GM19328 (cell line): ENCODE data around the gene FKBP6.
"Not testable (repeated sequence)": the region's sequence is repeated elsewhere in the genome, so short reads cannot be mapped to it uniquely, and the experiment has no call there.

ENCODE experiments used
- ATAC-seq: cut with Tn5 transposase; IDR thresholded peaks from one replicate; pipeline ENCODE4 v1.9.1; 2021; ENCODE audit warnings: mild to moderate bottlenecking, moderate library complexity; ENCODE audit not compliant: unreplicated experiment

FKBP6 gene

DNA sequence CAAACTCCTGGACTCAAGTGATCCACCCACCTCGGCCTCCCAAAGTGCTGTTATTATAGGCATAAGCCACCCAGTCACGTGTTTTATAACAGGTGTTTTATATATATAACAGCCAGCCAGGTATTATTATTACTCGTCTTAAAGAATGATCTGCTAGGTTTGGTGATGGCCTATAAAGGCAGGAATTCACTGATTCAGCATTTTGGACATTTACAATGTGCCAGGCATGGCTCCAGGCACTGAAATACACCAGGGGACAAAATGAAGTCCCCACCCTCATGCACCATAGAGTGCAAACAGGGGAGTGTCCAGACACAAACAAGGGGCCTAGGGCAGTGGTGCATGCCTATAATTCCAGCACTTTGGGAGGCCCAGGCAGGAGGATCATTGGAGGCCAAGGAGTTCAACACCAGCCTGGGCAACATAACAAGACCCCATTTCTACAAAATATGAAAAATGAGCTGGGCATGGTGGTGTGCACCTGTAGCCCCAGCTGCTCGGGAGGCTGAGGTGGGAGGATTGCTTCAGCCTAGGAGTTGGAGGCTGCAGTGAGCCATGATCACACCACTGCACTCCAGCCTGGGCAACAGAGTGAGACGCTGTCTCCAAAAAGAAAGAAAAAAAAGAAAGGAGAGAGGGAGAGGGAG is 4.4 kb upstream of the FKBP6 start:
- not testable (repeated sequence) for ATAC-seq

DNA sequence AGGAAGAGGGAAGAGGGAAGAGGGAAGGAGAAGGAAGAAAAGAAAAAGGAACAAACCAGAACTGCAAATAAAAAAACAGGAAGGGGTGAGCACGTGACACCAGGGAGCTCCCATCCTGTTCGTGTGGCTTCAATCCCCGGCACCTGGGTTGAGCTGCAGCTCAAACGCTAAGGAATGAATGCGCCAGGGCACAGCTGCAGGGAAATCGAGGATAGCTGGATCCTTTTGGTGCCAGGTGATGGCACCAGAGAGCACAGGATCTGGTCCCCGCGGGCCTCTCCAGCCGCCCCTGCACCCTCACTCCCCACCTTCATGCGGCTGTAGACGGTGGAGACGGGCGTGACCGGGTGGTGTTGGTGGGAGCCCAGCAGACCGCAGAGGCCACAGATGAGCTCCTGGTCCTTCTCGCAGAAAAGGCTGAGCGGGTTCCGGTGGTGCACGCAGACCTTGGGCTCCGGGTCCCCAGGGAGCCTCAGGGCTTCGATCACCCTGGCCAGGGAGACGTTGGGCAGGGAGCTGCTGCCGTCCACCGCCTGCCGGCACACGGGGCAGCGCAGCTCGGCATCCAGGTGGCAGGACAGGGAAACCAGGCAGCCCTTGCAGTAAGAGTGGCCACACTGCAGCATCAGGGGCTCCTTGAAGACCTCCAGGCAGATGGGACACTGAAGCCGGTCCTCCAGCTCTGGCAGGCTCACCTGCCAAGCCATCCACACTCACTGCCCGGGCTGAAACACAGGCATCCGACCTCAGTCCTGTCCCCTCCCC is 3.7 kb upstream of the FKBP6 start:
- ATAC-seq = not testable (repeated sequence)

- not testable (repeated sequence) for ATAC-seq
Measured at GRCh38 chr7:73325424-73325823, 2.5 kb upstream of the FKBP6 start.

DNA sequence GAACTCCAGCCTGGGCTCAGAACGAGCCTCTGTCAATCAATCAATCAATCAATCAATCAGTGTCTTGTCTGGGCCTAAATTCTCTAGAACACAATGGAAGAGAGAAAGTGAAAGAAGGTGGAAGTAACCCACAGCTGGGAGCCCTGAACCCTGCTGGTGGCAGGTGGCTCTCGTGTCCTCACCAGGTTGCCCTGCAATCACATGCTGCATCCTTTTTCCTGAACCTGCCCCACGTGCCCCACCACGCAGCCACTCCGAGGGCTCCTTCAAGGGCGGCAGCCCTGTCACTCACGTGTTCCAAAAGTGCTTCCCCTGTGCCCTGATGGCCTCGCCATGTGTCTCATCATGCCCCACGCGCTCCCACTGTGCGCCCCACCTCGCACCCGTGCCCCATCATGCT is 512 bp upstream of the FKBP6 start:
- not testable (repeated sequence) for ATAC-seq

GRCh38 chr7:73328696-73329095 is 735 bp downstream of the FKBP6 start:
- ATAC-seq = no peak

DNA sequence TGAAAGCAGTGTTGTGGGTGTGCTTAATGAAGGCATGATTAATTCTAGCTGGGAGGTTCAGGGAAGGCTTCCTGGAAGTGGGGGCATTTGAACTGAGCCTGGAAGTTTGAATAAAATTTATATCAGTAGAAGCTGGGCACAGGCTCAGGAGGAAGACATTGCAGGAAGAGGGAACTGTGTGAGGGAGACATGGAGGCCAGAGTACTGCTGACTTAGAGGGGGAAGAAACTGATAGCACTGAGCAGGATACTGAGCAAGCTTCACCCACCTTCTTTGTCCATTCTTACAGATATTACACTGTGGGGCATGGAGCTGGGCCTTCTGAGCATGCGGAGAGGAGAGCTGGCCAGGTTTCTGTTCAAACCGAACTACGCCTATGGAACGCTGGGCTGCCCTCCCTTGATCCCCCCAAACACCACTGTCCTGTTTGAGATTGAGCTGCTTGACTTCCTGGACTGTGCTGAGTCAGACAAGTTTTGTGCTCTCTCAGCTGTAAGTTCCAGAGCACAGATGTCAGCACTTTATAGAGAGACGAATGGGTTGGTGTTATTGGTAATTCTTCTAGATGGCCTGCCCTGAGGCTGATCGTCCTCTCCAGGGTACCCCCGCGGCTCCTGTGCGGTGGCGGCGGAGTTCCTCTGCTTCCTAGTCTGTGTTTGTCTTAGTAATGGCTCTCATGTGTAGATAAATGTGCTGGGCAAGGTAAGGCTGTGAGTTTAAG is 2.1 kb downstream of the FKBP6 start:
- ATAC-seq = no peak

DNA sequence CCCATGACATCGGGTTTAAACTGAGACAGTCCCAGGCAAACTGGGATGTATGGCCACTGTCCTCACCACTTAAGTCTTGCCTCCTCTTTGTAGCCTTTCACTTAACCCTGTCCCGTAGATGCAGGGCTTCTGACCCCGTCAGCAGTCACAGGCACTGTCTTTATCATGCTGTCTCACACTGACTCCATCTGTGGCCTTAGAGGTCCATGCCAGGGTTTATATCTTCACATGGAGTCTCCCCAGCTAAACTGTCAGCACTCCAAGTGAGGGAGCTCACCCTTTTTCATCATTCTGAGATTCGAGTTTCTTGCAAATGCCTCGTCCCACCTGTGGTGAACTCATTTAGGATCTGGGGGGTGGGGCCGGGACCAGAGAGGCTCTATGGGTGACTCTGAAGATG is 2.8 kb downstream of the FKBP6 start:
- ATAC-seq = no peak

- ATAC-seq = no peak
Measured at GRCh38 chr7:73332447-73332846, 4.5 kb downstream of the FKBP6 start.

DNA sequence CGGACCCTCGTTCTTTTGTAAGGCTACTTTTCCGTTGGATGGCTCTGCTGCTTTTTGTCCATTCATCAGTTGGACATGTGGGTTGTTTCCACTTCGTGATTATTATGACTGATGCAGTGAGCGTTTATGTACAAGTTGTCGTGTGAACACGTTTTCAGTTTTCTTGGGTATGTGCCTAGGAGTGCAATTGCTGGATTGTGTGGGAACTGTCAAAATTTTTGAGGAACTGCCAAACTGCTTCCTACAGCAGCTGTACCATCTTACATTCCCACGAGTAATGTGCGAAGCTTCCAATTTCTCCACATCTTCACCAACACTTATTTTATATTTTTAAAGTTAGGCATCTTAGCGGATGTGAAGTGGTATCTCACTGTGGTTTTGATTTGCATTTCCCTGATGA is 10.4 kb downstream of the FKBP6 start:
- no peak for ATAC-seq

DNA sequence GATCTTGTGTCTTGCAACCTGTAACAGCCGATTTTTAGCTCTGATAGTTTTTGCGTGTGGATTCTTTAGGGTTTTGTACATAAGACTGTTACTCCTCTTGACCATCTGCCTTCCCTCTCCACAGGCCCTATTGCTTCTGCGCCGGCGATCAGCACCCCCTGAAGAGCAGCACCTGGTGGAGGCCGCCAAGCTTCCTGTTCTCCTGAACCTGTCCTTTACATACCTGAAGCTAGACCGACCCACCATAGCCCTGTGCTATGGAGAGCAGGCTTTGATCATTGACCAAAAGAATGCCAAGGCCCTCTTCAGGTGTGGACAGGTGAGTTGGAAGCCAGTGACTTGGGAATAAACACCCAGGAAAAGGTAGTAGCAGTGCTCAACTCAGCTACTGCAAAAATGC is 12.6 kb downstream of the FKBP6 start:
- ATAC-seq = no peak

- ATAC-seq = no peak
Measured at GRCh38 chr7:73341877-73342276, 13.9 kb downstream of the FKBP6 start.

- ATAC-seq = no peak
Measured at GRCh38 chr7:73342645-73343044, 14.7 kb downstream of the FKBP6 start.

- ATAC-seq = no peak
Measured at GRCh38 chr7:73343671-73344380, 15.9 kb downstream of the FKBP6 start.

GRCh38 chr7:73345538-73345937 is 17.6 kb downstream of the FKBP6 start:
- ATAC-seq = no peak

GRCh38 chr7:73345951-73346350 is 18.0 kb downstream of the FKBP6 start:
- ATAC-seq = no peak

DNA sequence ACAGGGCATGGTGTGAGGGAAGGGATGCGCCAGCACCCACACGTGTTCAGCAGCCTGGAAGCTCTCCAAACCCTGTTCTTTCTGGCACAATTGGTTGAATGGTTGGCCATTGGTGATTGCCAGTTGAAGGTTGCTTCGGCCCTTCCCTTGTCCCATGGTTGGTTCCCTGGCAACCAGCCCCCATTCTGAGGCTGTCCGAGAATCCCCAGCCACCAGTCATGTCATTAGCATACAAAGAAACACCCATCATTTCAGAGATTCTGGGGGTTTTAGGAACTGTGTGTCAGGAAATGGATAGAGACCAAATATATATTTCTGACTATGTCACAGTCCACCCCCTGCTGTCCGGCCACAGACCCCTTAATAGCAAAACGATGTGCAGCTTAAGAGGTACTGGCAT is 21.8 kb downstream of the FKBP6 start:
- ATAC-seq = no peak

GRCh38 chr7:73350306-73351068 is 22.5 kb downstream of the FKBP6 start:
- no peak for ATAC-seq

GRCh38 chr7:73351447-73352167 is 23.6 kb downstream of the FKBP6 start:
- ATAC-seq = no peak

GRCh38 chr7:73352784-73353183 is 24.8 kb downstream of the FKBP6 start:
- no peak for ATAC-seq

DNA sequence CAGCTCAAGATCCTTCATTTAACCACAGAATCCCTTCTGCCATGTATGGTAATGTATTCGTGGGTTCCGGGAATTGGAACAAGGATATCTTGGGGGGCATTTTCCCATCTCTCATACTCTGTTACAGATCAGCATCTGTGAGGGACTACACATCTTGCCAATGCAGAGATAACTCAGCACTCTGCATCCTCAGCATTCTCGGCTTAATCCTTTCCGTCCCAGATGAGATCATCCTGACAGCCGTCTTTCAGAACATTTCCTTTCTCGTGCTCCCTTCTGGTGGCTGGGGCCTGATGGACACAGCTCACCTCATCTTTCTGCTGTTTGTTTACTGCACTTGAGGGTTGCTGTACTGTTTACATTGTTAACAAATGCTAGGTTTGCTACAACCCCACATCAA is 25.3 kb downstream of the FKBP6 start:
- no peak for ATAC-seq
